NCI-H524 treated with DMSO at 0.1 percent for 48 hours (cell line): Measurements from ENCODE around the gene HS1BP3.
A peak's percentile ranks its signal among the peaks of the same experiment; 100 is the strongest.

ENCODE experiments used
- DNase-seq: peaks from one replicate; lab custom pipeline; 2025; lab: John Stamatoyannopoulos, UW

HS1BP3 gene

GRCh38 chr2:20617081-20617575, 33.8 kb downstream of the HS1BP3 start:
- no peak for DNase-seq

DNA sequence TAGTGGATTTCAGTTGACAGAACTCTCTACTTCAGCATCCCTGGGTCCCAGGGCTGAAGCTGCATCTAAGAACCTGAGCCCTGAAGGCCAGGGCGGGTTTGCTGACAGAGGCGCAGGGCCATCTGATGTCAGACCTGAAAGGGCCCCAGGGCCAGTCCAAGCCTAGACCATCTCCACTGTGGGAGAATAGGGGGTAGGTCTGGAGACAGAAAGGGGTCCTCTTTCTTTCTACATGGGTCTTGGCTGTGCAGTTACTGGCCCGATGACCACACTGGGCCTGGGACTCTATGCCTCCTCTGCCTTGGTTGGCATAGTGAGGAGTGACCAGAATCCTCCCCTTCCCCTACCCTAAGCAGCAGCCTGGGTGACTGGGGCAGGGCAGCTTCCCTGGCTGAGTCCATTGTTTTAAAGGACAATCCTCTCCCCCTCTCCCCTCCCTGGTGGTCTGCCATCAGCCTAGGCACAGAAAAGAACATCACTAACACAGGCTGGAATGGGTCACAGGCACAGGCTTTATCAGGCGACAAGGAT, 34.5 kb downstream of the HS1BP3 start:
- DNase-seq = no peak

DNA sequence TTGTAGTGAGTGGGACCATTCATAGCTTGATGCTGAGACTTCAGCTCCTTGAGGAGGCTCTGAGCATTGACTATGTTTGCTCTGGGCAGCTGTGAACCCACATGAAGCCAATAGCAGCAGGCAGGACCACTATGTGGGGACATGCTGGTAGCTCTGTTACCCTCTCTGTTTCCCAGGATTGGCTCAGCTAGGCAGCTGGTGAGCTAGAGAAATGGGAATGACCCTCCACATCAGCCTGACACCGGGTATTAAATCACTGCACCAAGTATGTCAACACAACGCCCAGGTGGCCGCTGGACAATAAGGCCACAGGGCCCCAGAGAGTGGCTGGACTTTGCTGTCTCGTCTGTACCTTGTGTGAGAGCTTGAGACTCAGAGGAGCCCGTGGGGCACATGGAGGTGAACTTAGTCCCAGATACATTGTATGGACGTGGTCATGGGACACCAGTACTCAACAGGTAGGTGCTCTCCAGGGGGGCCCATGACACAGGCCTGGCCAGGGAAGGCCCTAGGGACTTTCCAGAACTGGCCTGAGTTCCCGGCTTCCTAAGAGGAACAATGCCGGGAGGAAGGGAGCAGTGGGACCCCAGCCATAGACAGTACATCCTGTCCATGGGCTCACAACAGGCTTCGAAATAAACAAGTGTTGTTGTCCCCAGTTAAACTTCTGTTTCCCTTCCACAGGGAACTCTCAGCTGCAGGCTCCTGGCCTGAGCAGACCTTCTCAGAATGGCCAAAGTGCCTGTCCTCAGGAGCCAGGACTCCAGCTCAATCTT, 35.2 kb downstream of the HS1BP3 start:
- DNase-seq = no peak

DNA sequence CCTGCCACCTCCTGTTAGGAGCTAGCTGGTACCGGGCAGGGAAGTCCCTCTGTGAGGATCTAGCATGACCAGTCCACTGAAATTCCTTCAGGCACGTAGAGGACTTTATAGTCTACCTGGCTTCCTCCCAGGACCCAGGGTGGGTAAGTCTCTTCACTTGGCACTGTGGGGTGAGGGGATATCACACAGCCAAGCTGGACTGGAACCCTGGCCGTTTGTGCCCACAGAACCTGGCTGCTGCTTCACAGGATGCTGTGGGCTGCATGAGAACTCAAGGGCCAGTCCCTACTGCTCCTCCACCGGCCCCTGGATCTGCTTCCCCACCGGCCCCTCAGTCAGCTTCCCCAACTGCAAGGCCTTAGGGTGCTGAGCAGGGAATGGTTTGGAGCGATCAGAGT, 35.8 kb downstream of the HS1BP3 start:
- DNase-seq = no peak

DNA sequence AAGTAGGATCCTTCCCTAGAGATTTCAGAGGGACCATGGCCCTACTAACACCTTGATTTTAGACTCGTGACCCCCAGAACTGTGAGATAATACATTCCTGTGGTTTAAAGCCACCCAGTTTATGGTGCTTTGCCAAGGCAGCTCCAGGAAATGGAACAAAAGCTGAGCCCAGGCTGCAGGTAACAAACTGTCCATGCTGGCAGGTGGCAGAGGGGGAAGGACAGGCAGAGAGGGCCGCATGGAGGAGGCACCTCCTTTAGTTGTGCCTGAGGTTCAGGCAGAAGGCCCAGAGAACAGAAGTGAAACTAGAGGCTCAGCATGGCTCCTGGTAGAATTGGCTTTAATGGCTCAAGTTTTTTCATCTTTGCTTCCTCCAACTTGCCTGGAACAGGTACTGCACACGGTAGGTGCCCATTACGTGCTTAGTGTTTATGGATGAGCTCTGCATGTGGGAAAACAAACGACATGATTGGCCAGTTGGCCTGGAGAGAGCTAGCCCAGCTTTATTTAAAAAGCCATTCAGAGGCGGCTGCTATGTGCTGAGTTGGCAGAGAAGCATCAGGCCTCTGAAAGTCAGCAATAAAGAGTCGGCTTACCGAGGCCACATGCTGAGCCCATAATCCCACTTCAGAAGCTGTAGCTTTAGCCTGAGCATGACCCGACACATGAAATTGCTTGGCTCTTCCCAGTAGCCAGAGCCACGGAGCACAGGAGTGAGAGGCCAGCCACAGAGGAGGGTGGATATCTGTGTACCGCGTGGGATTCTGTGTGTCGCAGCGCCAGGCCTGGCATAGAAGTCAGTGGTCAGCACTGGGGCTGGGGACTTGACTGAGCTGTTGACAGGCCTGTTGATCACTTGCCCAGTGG, 36.5 kb downstream of the HS1BP3 start:
- peak; percentile 68 for DNase-seq

GRCh38 chr2:20612925-20613916, 37.7 kb downstream of the HS1BP3 start:
- no peak for DNase-seq

DNA sequence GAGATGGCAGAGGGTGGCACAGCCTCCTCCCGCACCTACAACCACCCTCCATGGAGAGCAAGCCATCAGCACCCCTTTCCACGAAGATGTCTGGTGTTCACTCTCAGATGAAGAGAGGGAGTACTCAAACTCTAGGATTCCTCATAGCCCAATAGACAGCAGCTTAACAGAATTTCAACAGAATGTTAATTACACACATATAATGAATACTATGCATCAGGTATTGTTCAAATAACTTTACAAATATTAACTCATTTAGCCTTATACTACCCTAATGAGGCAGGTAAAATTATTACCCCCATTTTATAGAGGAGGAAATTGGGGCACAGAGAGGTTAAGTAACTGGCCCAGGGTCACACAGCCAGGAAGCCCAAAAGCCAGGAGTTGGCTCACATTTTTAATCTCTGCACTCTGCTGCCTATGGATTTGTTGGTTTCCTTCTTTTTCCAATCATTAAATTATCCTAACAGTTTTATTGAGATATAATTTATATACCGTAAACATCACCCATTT, 39.0 kb downstream of the HS1BP3 start:
- no peak for DNase-seq

GRCh38 chr2:20611077-20611843, 39.6 kb downstream of the HS1BP3 start:
- DNase-seq = no peak

GRCh38 chr2:20609995-20610357, 40.9 kb downstream of the HS1BP3 start:
- no peak for DNase-seq

DNA sequence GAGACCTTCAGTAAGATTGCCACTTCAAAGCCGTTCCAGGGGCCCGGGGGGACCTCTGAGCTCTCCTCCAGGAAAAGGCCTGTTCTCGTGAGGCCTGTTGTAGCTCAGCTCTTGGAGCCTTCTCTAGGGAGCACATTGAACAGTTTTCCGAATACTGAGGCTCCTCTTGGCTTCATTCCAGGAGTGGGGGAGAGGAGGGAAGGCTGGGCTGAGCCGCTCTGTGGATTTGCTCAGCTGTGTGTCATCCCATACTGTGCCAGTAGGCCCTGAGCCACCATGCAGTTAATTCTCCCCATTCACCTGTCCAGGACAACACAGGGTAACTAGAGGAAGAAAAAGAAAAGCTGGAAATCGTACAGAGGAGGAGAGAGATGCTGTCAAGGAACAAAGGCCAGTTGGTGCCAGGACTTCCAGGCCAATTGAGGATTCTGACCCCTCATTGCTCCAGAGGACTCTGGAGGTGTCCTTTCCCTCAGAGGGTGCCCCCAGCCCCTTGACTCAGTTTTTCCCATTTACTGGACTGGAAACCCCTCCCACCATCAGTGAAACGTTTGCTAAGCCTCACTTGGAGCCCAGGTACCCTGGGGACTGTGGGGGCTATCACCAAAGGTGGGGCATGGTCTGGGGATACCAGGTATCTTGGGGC, 41.4 kb downstream of the HS1BP3 start:
- DNase-seq = no peak

- DNase-seq = no peak
These were observed 42.1 kb downstream of the HS1BP3 start for GRCh38 chr2:20608666-20609348.

- DNase-seq = no peak
These were observed 43.5 kb downstream of the HS1BP3 start for GRCh38 chr2:20607446-20607845.

GRCh38 chr2:20606198-20606597, 44.7 kb downstream of the HS1BP3 start:
- no peak for DNase-seq

DNA sequence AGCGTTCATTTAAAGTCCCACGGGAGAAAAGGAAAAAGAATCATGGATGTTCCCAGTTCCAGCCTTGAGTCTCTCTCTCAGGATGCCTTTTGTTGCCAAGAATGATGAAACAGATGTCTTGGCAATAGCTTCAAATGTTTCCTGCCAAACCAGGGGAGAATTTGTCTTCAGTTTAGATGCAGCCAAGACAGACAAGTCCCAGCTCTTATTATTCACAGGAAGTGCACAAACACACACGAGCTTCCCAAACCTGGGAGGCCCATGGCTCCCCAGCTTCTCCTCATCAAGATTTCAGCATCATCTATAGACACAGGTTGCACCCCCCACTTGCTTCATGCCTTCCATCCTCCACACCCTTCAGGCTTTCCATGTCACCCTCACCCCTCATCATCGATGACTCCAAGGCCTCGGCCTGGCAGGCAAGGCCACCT, 45.9 kb downstream of the HS1BP3 start:
- no peak for DNase-seq

DNA sequence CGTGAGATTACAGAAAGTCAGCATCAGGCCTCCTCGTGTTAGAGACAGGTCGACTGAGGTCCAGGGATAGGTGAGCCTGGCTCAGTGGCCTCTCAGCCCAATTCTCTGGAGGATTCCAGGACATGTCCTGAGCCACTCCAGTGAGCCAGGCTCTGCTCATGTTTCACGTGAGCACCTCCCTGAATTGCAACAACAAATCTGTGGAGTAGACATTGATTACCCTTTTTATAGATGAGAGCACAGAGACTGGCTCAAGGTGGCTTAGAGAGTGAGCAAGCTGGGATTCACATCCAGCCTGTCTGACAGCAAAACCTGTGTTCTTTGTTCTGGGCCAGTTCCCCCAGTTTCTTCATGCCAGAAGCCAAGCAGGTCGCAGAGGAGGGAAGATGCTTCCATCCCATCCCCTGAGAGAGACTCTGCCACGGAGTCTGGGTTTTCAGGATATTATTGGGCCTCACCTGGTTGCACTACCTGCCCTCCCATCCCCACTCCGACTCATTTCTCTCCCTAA, 46.4 kb downstream of the HS1BP3 start:
- no peak for DNase-seq

DNA sequence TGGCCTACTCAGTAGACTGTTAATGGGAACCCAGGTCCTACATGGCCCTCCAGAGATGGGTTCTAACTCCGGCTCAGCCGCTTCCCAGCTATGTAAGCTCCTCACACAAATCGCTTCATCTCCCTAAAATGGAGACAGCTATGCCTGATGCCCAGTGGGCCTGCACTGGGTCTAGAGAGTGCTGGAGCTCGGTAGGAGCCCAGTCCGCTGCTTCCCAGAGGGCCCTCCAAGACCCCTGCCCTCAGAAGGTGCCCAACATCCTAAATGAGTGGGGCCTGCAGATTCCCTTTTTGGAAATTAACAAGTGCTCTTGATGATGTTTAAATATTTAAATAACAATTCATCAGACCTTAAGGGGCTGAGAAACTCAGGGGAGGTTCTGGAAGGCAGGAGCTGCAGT, 47.1 kb downstream of the HS1BP3 start:
- DNase-seq = no peak

- no peak for DNase-seq
These were observed 48.1 kb downstream of the HS1BP3 start for GRCh38 chr2:20602803-20603202.

DNA sequence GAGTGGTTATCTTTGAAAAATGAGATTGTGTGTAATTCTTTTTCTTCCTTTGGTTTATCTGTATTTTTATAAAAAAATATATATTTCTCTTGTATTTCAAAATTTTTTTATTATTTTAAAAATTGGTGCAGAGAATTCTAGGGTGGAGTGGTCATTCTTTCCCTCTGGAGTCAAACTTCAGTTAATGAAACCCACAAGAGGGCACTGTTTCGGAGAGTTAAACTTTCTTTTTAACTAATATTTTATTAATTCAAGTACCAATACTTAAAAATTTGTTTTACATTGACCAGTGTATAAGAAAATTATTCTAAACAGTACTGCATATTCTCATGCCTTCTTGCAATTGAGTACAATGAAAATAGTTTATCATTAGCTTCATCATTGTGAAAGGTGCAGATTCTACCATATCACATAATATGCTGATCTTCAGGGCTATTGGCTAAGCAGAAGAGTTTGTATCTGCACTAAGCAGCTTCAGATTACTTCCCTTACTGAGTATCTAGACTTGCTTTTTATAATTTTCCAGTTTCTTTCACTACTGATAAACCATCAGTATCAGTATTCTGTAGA, 50.1 kb downstream of the HS1BP3 start:
- DNase-seq = no peak
